ENCODE data around the gene CHCHD3.

- TF ChIP-seq POLR2A (IDR thresholded peaks at IDR 0.05) (no peak), CTCF (IDR thresholded peaks at IDR 0.05) (no peak), EP300 (IDR thresholded peaks at IDR 0.05) (no peak)
These were observed 226.0 kb downstream of the CHCHD3 start for GRCh38 chr7:132855901-132856300.

Data from tibial nerve (tissue), 4 donors.